ENCODE measurements around the gene BCAS3. TPM values are rescaled to one million over a fixed set of nuclear protein-coding genes. Genes with fewer than 3 reads are reported as not detected.

Gene BCAS3
- total RNA-seq, 1 donor from 2014 or later: 22.6 TPM

DNA sequence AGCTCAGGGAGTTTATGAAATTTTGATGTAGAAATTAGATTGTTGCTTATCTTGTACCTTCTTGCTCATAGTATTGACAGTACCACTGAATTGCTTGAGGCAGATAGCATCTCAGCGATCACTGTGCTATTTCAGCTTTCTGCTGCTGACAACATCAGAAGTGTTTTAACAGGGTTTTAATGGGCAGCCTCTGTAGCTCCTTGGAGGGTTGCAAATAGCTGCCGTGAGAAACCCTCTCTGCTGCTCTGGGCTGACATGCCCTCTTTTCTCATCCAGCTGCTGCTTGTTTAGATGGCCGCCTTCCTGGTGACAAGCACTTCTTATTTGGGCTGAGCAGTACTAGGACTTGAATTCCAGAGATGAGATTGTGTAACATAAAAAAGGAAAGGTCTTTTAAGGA lies 541.8 kb downstream of the BCAS3 start:
- Mint-ChIP-seq H3K27ac (ENCODE audit: unreplicated experiment) (peak overlapping the region; percentile 62), H3K9me3 (ENCODE audit: low read depth) (no peaks in the 10 kb centered on the region), H3K4me1 (ENCODE audit: low read depth) (peaks cover 32% of the 10 kb centered on the region), H3K4me3 (ENCODE audit: unreplicated experiment) (no peak overlapping the region), H3K36me3 (ENCODE audit: low read depth) (no peaks in the 10 kb centered on the region), H3K27me3 (ENCODE audit: low read depth) (no peaks in the 10 kb centered on the region)
- TF ChIP-seq, protein P1, sequence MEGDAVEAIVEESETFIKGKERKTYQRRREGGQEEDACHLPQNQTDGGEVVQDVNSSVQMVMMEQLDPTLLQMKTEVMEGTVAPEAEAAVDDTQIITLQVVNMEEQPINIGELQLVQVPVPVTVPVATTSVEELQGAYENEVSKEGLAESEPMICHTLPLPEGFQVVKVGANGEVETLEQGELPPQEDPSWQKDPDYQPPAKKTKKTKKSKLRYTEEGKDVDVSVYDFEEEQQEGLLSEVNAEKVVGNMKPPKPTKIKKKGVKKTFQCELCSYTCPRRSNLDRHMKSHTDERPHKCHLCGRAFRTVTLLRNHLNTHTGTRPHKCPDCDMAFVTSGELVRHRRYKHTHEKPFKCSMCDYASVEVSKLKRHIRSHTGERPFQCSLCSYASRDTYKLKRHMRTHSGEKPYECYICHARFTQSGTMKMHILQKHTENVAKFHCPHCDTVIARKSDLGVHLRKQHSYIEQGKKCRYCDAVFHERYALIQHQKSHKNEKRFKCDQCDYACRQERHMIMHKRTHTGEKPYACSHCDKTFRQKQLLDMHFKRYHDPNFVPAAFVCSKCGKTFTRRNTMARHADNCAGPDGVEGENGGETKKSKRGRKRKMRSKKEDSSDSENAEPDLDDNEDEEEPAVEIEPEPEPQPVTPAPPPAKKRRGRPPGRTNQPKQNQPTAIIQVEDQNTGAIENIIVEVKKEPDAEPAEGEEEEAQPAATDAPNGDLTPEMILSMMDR (IDR thresholded peaks at IDR 0.05): no peak
- no peak for DNase-seq (ENCODE audit: low spot score)

- TF ChIP-seq, protein P1 (IDR thresholded peaks at IDR 0.05): no peak
- H3K27me3 Mint-ChIP-seq (ENCODE audit: low read depth): no peaks in the 10 kb centered on the region
- H3K9me3 Mint-ChIP-seq (ENCODE audit: low read depth): no peaks in the 10 kb centered on the region
- H3K36me3 Mint-ChIP-seq (ENCODE audit: low read depth): no peaks in the 10 kb centered on the region
- no peak overlapping the region for H3K4me3 Mint-ChIP-seq (ENCODE audit: unreplicated experiment)
- H3K27ac Mint-ChIP-seq (ENCODE audit: unreplicated experiment): no peak overlapping the region
- H3K4me1 Mint-ChIP-seq (ENCODE audit: low read depth): peaks cover 32% of the 10 kb centered on the region
- DNase-seq (ENCODE audit: low spot score): no peak
These were observed 543.5 kb downstream of the BCAS3 start for GRCh38 chr17:61221181-61221580.

DNA sequence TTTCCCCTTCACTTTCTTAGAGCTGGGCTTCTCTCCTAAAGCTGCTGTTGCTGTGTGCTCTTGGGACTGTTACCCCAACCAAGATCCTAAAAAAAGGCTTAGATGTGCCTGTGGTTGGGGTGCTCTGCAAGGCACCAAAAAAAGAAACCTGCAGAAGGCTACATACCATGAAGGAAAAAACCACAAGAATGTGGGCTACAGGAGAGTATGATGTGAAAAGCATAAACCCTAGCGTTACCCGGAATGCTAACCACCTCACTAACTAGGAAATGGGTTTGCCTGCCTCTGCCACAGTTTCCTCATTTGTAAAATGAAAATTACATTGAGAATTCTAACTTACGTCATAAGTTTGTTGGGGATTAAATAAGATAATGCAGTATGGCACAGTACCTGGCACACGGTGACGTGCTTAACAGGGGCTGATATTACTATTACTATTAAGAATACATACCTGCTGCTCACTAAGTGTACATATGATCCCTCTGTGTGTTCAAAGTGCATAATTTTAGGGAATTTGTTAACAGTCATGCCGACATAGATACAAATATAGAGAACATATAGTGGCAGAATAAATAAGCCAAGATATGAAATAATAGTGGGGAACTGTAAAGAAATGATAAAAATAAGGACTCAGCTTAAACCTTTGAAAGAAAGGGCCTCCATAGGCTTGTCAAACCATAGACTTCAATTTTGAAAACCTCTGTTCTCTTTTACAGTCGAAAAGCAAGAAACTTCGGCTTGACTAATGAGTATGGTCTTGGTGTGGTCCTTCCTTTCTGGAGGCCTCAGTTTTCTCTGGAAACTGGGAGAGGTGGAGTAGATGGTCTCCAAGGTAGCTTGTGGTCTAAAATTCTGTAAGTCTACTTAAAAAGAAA lies 544.2 kb downstream of the BCAS3 start:
- no peak overlapping the region for H3K4me3 Mint-ChIP-seq (ENCODE audit: unreplicated experiment)
- no peaks in the 10 kb centered on the region for H3K27me3 Mint-ChIP-seq (ENCODE audit: low read depth)
- no peak overlapping the region for H3K27ac Mint-ChIP-seq (ENCODE audit: unreplicated experiment)
- DNase-seq (ENCODE audit: low spot score): no peak
- TF ChIP-seq, protein P1 (IDR thresholded peaks at IDR 0.05): no peak
- no peaks in the 10 kb centered on the region for H3K9me3 Mint-ChIP-seq (ENCODE audit: low read depth)
- H3K36me3 Mint-ChIP-seq (ENCODE audit: low read depth): no peaks in the 10 kb centered on the region
- peaks cover 32% of the 10 kb centered on the region for H3K4me1 Mint-ChIP-seq (ENCODE audit: low read depth)

DNA sequence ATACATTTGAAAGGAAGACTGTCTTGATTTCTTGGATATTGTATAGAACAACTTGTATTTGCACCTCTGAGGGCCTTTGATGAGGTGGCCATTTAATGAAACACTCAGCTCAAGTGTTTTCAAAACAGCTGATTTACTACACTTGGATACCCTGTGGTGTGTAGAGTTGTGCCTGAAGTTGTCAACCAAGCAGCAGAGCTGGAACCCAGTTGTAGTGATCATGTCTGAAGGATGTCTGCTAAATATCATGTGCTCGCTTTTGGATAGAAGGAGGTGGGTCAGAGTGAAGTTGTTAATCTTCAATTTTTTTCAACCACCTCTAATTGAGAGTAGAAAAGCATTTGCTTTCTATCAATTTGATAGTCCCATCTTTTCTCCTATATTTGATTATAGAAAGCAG lies 546.1 kb downstream of the BCAS3 start:
- no peaks in the 10 kb centered on the region for H3K9me3 Mint-ChIP-seq (ENCODE audit: low read depth)
- H3K27ac Mint-ChIP-seq (ENCODE audit: unreplicated experiment): no peak overlapping the region
- H3K4me1 Mint-ChIP-seq (ENCODE audit: low read depth): peaks cover 19% of the 10 kb centered on the region
- peaks cover under 1% of the 10 kb centered on the region for H3K36me3 Mint-ChIP-seq (ENCODE audit: low read depth)
- no peak for DNase-seq (ENCODE audit: low spot score)
- no peaks in the 10 kb centered on the region for H3K27me3 Mint-ChIP-seq (ENCODE audit: low read depth)
- H3K4me3 Mint-ChIP-seq (ENCODE audit: unreplicated experiment): no peak overlapping the region
- TF ChIP-seq, protein P1 (IDR thresholded peaks at IDR 0.05): no peak

GRCh38 chr17:61225178-61225882 lies 547.7 kb downstream of the BCAS3 start:
- Mint-ChIP-seq H3K27me3 (ENCODE audit: low read depth) (no peaks in the 10 kb centered on the region), H3K36me3 (ENCODE audit: low read depth) (peaks cover 1% of the 10 kb centered on the region), H3K4me3 (ENCODE audit: unreplicated experiment) (no peak overlapping the region), H3K9me3 (ENCODE audit: low read depth) (no peaks in the 10 kb centered on the region), H3K4me1 (ENCODE audit: low read depth) (peaks cover 8% of the 10 kb centered on the region), H3K27ac (ENCODE audit: unreplicated experiment) (no peak overlapping the region)
- no peak for DNase-seq (ENCODE audit: low spot score)
- TF ChIP-seq, protein P1 (IDR thresholded peaks at IDR 0.05): no peak
